Effector memory CD8-positive, alpha-beta T cell (primary cell): Measurements from ENCODE around the gene FGF1.
A peak's percentile ranks its signal among the peaks of the same experiment; 100 is the strongest.
"Not testable (repeated sequence)": the region's sequence is repeated elsewhere in the genome, so short reads cannot be mapped to it uniquely, and the experiment has no call there.

Experiments used
- ATAC-seq: fragments of 150-1000 bp; cut with Tn5 transposase; replicated peaks from 2 replicates; pipeline ENCODE4 v1.10.0; 2021; ENCODE audit warnings: mild to moderate bottlenecking, moderate library complexity
- DNase-seq, 3 experiments: peaks; one replicate each; pipeline ENCODE4 v3.0.0; 2021
- H3K27ac Mint-ChIP-seq, 2 donors: one replicate each; pipeline ENCODE4 v1.8.0; 2022; ENCODE audit warnings: mild to moderate bottlenecking in 2 of 2, mixed read lengths in 2 of 2, moderate library complexity in 2 of 2
- H3K27me3 Mint-ChIP-seq, 2 donors: one replicate each; pipeline ENCODE4 v1.8.0; 2022; ENCODE audit warnings: mixed read lengths in 2 of 2
- H3K36me3 Mint-ChIP-seq: one replicate; pipeline ENCODE4 v1.8.0; 2022; ENCODE audit warnings: mild to moderate bottlenecking, moderate library complexity, mixed read lengths; ENCODE audit not compliant: insufficient read depth
- H3K4me1 Mint-ChIP-seq, 2 donors: one replicate each; pipeline ENCODE4 v1.8.0; 2022; ENCODE audit warnings: low read depth in 2 of 2, mixed read lengths in 2 of 2
- H3K4me3 Mint-ChIP-seq, 2 donors: one replicate each; pipeline ENCODE4 v1.8.0; 2022; ENCODE audit warnings: mild to moderate bottlenecking in 2 of 2, mixed read lengths in 2 of 2, moderate library complexity in 2 of 2
- H3K9me3 Mint-ChIP-seq, 2 donors: one replicate each; pipeline ENCODE4 v1.8.0; 2022; ENCODE audit warnings: mixed read lengths in 2 of 2

The FGF1 gene

GRCh38 chr5:142655339-142656267, 30.3 kb downstream of the FGF1 start:
- no peaks in the 10 kb centered on the region for H3K36me3 Mint-ChIP-seq
- H3K9me3 Mint-ChIP-seq = no peaks in the 10 kb centered on the region
- H3K27me3 Mint-ChIP-seq = peaks cover 28 to 75% of the 10 kb centered on the region in 2 donors
- no peak overlapping the region for H3K4me3 Mint-ChIP-seq
- DNase-seq (peak; percentile 59 to 64 (median 62)), ATAC-seq (peak; percentile 92)
- H3K4me1 Mint-ChIP-seq = peaks cover 3% of the 10 kb centered on the region in 2 donors
- H3K27ac Mint-ChIP-seq = no peak overlapping the region

- no peak overlapping the region for H3K27ac Mint-ChIP-seq
- ATAC-seq = no peak
- peaks cover 3% of the 10 kb centered on the region in 2 donors for H3K4me1 Mint-ChIP-seq
- H3K9me3 Mint-ChIP-seq = no peaks in the 10 kb centered on the region
- DNase-seq = no peak
- H3K36me3 Mint-ChIP-seq = no peaks in the 10 kb centered on the region
- peaks cover 21 to 65% of the 10 kb centered on the region in 2 donors for H3K27me3 Mint-ChIP-seq
- H3K4me3 Mint-ChIP-seq = no peak overlapping the region
Measured at GRCh38 chr5:142654578-142655058, 31.3 kb downstream of the FGF1 start.

- Mint-ChIP-seq H3K27ac (no peak overlapping the region), H3K9me3 (no peaks in the 10 kb centered on the region)
Measured at GRCh38 chr5:142653321-142653720, 32.6 kb downstream of the FGF1 start.

GRCh38 chr5:142652563-142652962, 33.3 kb downstream of the FGF1 start:
- no peaks in the 10 kb centered on the region for H3K36me3 Mint-ChIP-seq
- ATAC-seq = no peak
- H3K27ac Mint-ChIP-seq = no peak overlapping the region
- DNase-seq = no peak
- no peak overlapping the region for H3K4me3 Mint-ChIP-seq
- H3K27me3 Mint-ChIP-seq = peaks cover 15 to 51% of the 10 kb centered on the region in 2 donors
- no peaks in the 10 kb centered on the region for H3K9me3 Mint-ChIP-seq
- peaks cover 3% of the 10 kb centered on the region in 2 donors for H3K4me1 Mint-ChIP-seq

More at GRCh38 chr5:142653321-142653720, 32.6 kb downstream of the FGF1 start:
- peaks cover 3% of the 10 kb centered on the region in 2 donors for H3K4me1 Mint-ChIP-seq
- DNase-seq = no peak
- ATAC-seq = no peak
- peaks cover 21 to 59% of the 10 kb centered on the region in 2 donors for H3K27me3 Mint-ChIP-seq
- no peak overlapping the region for H3K4me3 Mint-ChIP-seq
- no peaks in the 10 kb centered on the region for H3K36me3 Mint-ChIP-seq

- H3K9me3 Mint-ChIP-seq = no peaks in the 10 kb centered on the region
- H3K27ac Mint-ChIP-seq = no peak overlapping the region
- peaks cover 11 to 37% of the 10 kb centered on the region in 2 donors for H3K27me3 Mint-ChIP-seq
- H3K4me3 Mint-ChIP-seq = no peak overlapping the region
- no peaks in the 10 kb centered on the region for H3K36me3 Mint-ChIP-seq
- DNase-seq (no peak), ATAC-seq (no peak)
- peaks cover under 1 to 3% of the 10 kb centered on the region in 2 donors for H3K4me1 Mint-ChIP-seq
Measured at GRCh38 chr5:142650881-142651280, 35.0 kb downstream of the FGF1 start.

GRCh38 chr5:142650060-142650459, 35.8 kb downstream of the FGF1 start:
- no peak overlapping the region for H3K27ac Mint-ChIP-seq
- H3K4me1 Mint-ChIP-seq = no peaks in the 10 kb centered on the region
- no peak overlapping the region for H3K4me3 Mint-ChIP-seq
- H3K36me3 Mint-ChIP-seq = no peaks in the 10 kb centered on the region
- H3K27me3 Mint-ChIP-seq = peaks cover 20 to 30% of the 10 kb centered on the region in 2 donors
- DNase-seq = no peak
- ATAC-seq = no peak
- H3K9me3 Mint-ChIP-seq = no peaks in the 10 kb centered on the region

GRCh38 chr5:142648108-142648507, 37.8 kb downstream of the FGF1 start:
- H3K4me1 Mint-ChIP-seq, H3K9me3 Mint-ChIP-seq, ATAC-seq, H3K36me3 Mint-ChIP-seq, H3K27ac Mint-ChIP-seq, DNase-seq, H3K4me3 Mint-ChIP-seq: not testable (repeated sequence)
- H3K27me3 Mint-ChIP-seq = peaks cover 25 to 26% of the 10 kb centered on the region in 2 donors

- peaks cover 38 to 39% of the 10 kb centered on the region in 2 donors for H3K27me3 Mint-ChIP-seq
- H3K27ac Mint-ChIP-seq = no peak overlapping the region
- no peaks in the 10 kb centered on the region for H3K4me1 Mint-ChIP-seq
- no peak overlapping the region for H3K4me3 Mint-ChIP-seq
- ATAC-seq (no peak), DNase-seq (no peak)
- peaks cover 2% of the 10 kb centered on the region for H3K36me3 Mint-ChIP-seq
- no peaks in the 10 kb centered on the region for H3K9me3 Mint-ChIP-seq
Measured at GRCh38 chr5:142645456-142645855, 40.4 kb downstream of the FGF1 start.

- DNase-seq = no peak
- ATAC-seq = no peak
- H3K27me3 Mint-ChIP-seq = peaks cover 44 to 45% of the 10 kb centered on the region in 2 donors
- H3K4me1 Mint-ChIP-seq = no peaks in the 10 kb centered on the region
- H3K9me3 Mint-ChIP-seq = no peaks in the 10 kb centered on the region
- H3K36me3 Mint-ChIP-seq = peaks cover 2% of the 10 kb centered on the region
- H3K4me3 Mint-ChIP-seq = no peak overlapping the region
- no peak overlapping the region for H3K27ac Mint-ChIP-seq
Measured at GRCh38 chr5:142644640-142645361, 41.1 kb downstream of the FGF1 start.

GRCh38 chr5:142644127-142644526, 41.8 kb downstream of the FGF1 start:
- Mint-ChIP-seq H3K4me1 (no peaks in the 10 kb centered on the region), H3K27me3 (peaks cover 51 to 52% of the 10 kb centered on the region in 2 donors), H3K9me3 (no peaks in the 10 kb centered on the region), H3K27ac (no peak overlapping the region), H3K4me3 (no peak overlapping the region), H3K36me3 (peaks cover 2% of the 10 kb centered on the region)
- no peak for ATAC-seq
- DNase-seq = no peak

GRCh38 chr5:142643634-142644033, 42.3 kb downstream of the FGF1 start:
- peaks cover 56 to 57% of the 10 kb centered on the region in 2 donors for H3K27me3 Mint-ChIP-seq
- no peak for DNase-seq
- no peak overlapping the region for H3K27ac Mint-ChIP-seq
- H3K9me3 Mint-ChIP-seq = no peaks in the 10 kb centered on the region
- no peak for ATAC-seq
- H3K4me1 Mint-ChIP-seq = no peaks in the 10 kb centered on the region
- peaks cover 2% of the 10 kb centered on the region for H3K36me3 Mint-ChIP-seq
- no peak overlapping the region for H3K4me3 Mint-ChIP-seq

GRCh38 chr5:142642427-142642826, 43.5 kb downstream of the FGF1 start:
- Mint-ChIP-seq H3K4me1 (no peaks in the 10 kb centered on the region), H3K27ac (no peak overlapping the region), H3K4me3 (no peak overlapping the region), H3K9me3 (no peaks in the 10 kb centered on the region), H3K36me3 (peaks cover 2% of the 10 kb centered on the region), H3K27me3 (peaks cover 68% of the 10 kb centered on the region in 2 donors)
- DNase-seq = no peak
- no peak for ATAC-seq

GRCh38 chr5:142641711-142642110, 44.2 kb downstream of the FGF1 start:
- no peaks in the 10 kb centered on the region for H3K9me3 Mint-ChIP-seq
- H3K4me1 Mint-ChIP-seq = no peaks in the 10 kb centered on the region
- DNase-seq = no peak
- no peak for ATAC-seq
- no peak overlapping the region for H3K27ac Mint-ChIP-seq
- H3K4me3 Mint-ChIP-seq = no peak overlapping the region
- H3K36me3 Mint-ChIP-seq = peaks cover 2% of the 10 kb centered on the region
- peaks cover 74 to 75% of the 10 kb centered on the region in 2 donors for H3K27me3 Mint-ChIP-seq
